Caco-2 (cell line): ENCODE data around the gene CPA2. TPM values are rescaled to one million over a fixed set of nuclear protein-coding genes. Genes with fewer than 3 reads are reported as not detected.
"Not testable (repeated sequence)": the region's sequence is repeated elsewhere in the genome, so short reads cannot be mapped to it uniquely, and the experiment has no call there.

Experiments used
- BruUV-seq: library from RNA; stranded (reverse); fragments of 400-500 nt; replicated peaks from 2 replicates; lab custom pipeline; 2021; lab: Mats Ljungman, UMichigan
- CTCF ChIA-PET: fragments of 300-600 bp; sonication (Branson Sonifier 250); formaldehyde crosslinking; loops from one replicate; lab custom pipeline; 2022; ENCODE audit warnings: antibody characterized with exemption; lab: Charles Lee
- POLR2A ChIA-PET: fragments of 300-600 bp; sonication (Branson Sonifier 250); formaldehyde crosslinking; loops from one replicate; lab custom pipeline; 2022; ENCODE audit warnings: antibody characterized with exemption; lab: Charles Lee
- DNase-seq, 2 experiments: peaks; one replicate each; pipeline versions ENCODE4 v3.0.0 to v3.0.0-alpha.2; 2020 to 2022
- H3K27me3 ChIP-seq: replicated peaks from 2 replicates; pipeline ENCODE4 v1.6.0; 2011; ENCODE audit warnings: low read length; ENCODE audit not compliant: control insufficient read depth, insufficient read depth
- H3K36me3 ChIP-seq: 2 replicates; pipeline ENCODE4 v1.5.1; 2011; ENCODE audit warnings: low read length; ENCODE audit not compliant: control insufficient read depth, insufficient read depth
- H3K4me1 ChIP-seq: fragments of 250-450 bp; sonication (Bioruptor Pico); 2 replicates; pipeline ENCODE4 v1.5.1; 2020; ENCODE audit warnings: mild to moderate bottlenecking
- H3K4me3 ChIP-seq: 2 replicates; pipeline ENCODE4 v1.5.1; 2011; ENCODE audit warnings: low read depth, mild to moderate bottlenecking, control low read depth, low read length
- H3K9me3 ChIP-seq: fragments of 250-450 bp; sonication (Bioruptor Pico); 2 replicates; pipeline ENCODE4 v1.5.1; 2020; ENCODE audit warnings: mild to moderate bottlenecking, moderate library complexity
- H3K27ac Mint-ChIP-seq: one replicate; pipeline ENCODE4 v1.8.0; 2022; ENCODE audit warnings: mixed read lengths; ENCODE audit not compliant: unreplicated experiment
- H3K27me3 Mint-ChIP-seq: one replicate; pipeline ENCODE4 v1.8.0; 2022; ENCODE audit warnings: mixed read lengths; ENCODE audit not compliant: insufficient read depth, unreplicated experiment
- H3K36me3 Mint-ChIP-seq: one replicate; pipeline ENCODE4 v1.8.0; 2022; ENCODE audit warnings: mild to moderate bottlenecking, mixed read lengths; ENCODE audit not compliant: insufficient read depth, unreplicated experiment
- H3K4me1 Mint-ChIP-seq: one replicate; pipeline ENCODE4 v1.8.0; 2022; ENCODE audit warnings: low read depth, mixed read lengths; ENCODE audit not compliant: unreplicated experiment
- H3K4me3 Mint-ChIP-seq: one replicate; pipeline ENCODE4 v1.8.0; 2022; ENCODE audit warnings: mild to moderate bottlenecking, moderate library complexity, mixed read lengths; ENCODE audit not compliant: unreplicated experiment
- H3K9me3 Mint-ChIP-seq: one replicate; pipeline ENCODE4 v1.8.0; 2022; ENCODE audit warnings: mixed read lengths; ENCODE audit not compliant: unreplicated experiment
- CTCF ChIP-seq, 2 experiments: fragments of 200-600 bp in 1 of 2; IDR thresholded peaks; 1 replicate in 1 of 2; 2 replicates in 1 of 2; pipeline versions ENCODE4 v1.5.1 to v1.8.0; 2011 to 2022; ENCODE audit warnings: antibody characterized with exemption in 1 of 2, control low read depth in 1 of 2, inconsistent platforms in 1 of 2, low read depth in 1 of 2, low read length in 1 of 2, mild to moderate bottlenecking in 1 of 2, moderate library complexity in 1 of 2; ENCODE audit not compliant: insufficient read depth in 1 of 2, severe bottlenecking in 1 of 2, unreplicated experiment in 1 of 2
- intact Hi-C: fragments of 100-400 bp; cut with micrococcal nuclease; formaldehyde crosslinking; loops from one replicate; pipeline ENCODE4 v1.10.0; 2022; ENCODE audit not compliant: unreplicated experiment
- total RNA-seq: library from RNA; stranded (reverse); gene quantifications from 2 replicates; pipeline ENCODE4 v1.2.3, GENCODE V29; 2022

Gene CPA2
- total RNA-seq, 1 experiment from 2014 or later, result 26.1 TPM

GRCh38 chr7:130221746-130222145 lies 44.9 kb upstream of the CPA2 start:
- no peaks in the 10 kb centered on the region for H3K27me3 ChIP-seq
- no peak for DNase-seq
- ChIA-PET POLR2A (no interaction called here), CTCF (no interaction called here)
- no peaks in the 10 kb centered on the region for H3K36me3 Mint-ChIP-seq
- H3K4me1 ChIP-seq, result no peaks in the 10 kb centered on the region
- H3K27ac Mint-ChIP-seq, result no peak overlapping the region
- no peaks in the 10 kb centered on the region for H3K27me3 Mint-ChIP-seq
- peaks cover 8% of the 10 kb centered on the region for H3K9me3 Mint-ChIP-seq
- H3K4me1 Mint-ChIP-seq, result peaks cover 6% of the 10 kb centered on the region
- H3K4me3 ChIP-seq, result no peak overlapping the region
- H3K4me3 Mint-ChIP-seq, result no peak overlapping the region
- intact Hi-C loops, result no loop called here
- H3K9me3 ChIP-seq, result no peaks in the 10 kb centered on the region
- TF ChIP-seq CTCF (IDR thresholded peaks at IDR 0.05; ENCODE audit: insufficient read depth in 1 of 2, low read depth in 1 of 2, low read length in 1 of 2, severe bottlenecking in 1 of 2, unreplicated experiment in 1 of 2), result no peak
- H3K36me3 ChIP-seq, result no peaks in the 10 kb centered on the region
- BruUV-seq, result no TSS peak

GRCh38 chr7:130223646-130224045 lies 43.0 kb upstream of the CPA2 start:
- CTCF ChIA-PET, result no interaction called here
- BruUV-seq, result no TSS peak
- POLR2A ChIA-PET, result no interaction called here
- no peaks in the 10 kb centered on the region for H3K4me1 ChIP-seq
- no peak overlapping the region for H3K4me3 ChIP-seq
- Mint-ChIP-seq H3K9me3 (peaks cover 10% of the 10 kb centered on the region), H3K4me3 (no peak overlapping the region), H3K27me3 (no peaks in the 10 kb centered on the region), H3K27ac (no peak overlapping the region), H3K4me1 (peaks cover 6% of the 10 kb centered on the region), H3K36me3 (no peaks in the 10 kb centered on the region)
- no peaks in the 10 kb centered on the region for H3K27me3 ChIP-seq
- H3K36me3 ChIP-seq, result no peaks in the 10 kb centered on the region
- no peaks in the 10 kb centered on the region for H3K9me3 ChIP-seq
- DNase-seq, result no peak
- intact Hi-C loops, result no loop called here
- no peak for TF ChIP-seq CTCF (IDR thresholded peaks at IDR 0.05; ENCODE audit: insufficient read depth in 1 of 2, low read depth in 1 of 2, low read length in 1 of 2, severe bottlenecking in 1 of 2, unreplicated experiment in 1 of 2)

- intact Hi-C loops, result no loop called here
- DNase-seq, result no peak
- ChIA-PET POLR2A (no interaction called here), CTCF (no interaction called here)
- Mint-ChIP-seq H3K9me3 (peaks cover 10% of the 10 kb centered on the region), H3K27ac (no peak overlapping the region), H3K4me1 (peaks cover 6% of the 10 kb centered on the region), H3K4me3 (no peak overlapping the region), H3K36me3 (no peaks in the 10 kb centered on the region), H3K27me3 (no peaks in the 10 kb centered on the region)
- no peaks in the 10 kb centered on the region for H3K4me1 ChIP-seq
- H3K36me3 ChIP-seq, result no peaks in the 10 kb centered on the region
- no peak overlapping the region for H3K4me3 ChIP-seq
- TF ChIP-seq CTCF (IDR thresholded peaks at IDR 0.05; ENCODE audit: insufficient read depth in 1 of 2, low read depth in 1 of 2, low read length in 1 of 2, severe bottlenecking in 1 of 2, unreplicated experiment in 1 of 2), result no peak
- BruUV-seq, result no TSS peak
- H3K9me3 ChIP-seq, result no peaks in the 10 kb centered on the region
- no peaks in the 10 kb centered on the region for H3K27me3 ChIP-seq
Observed at GRCh38 chr7:130224210-130224609, 42.5 kb upstream of the CPA2 start.

GRCh38 chr7:130224923-130225322 lies 41.7 kb upstream of the CPA2 start:
- H3K36me3 ChIP-seq, intact Hi-C loops, H3K4me3 ChIP-seq, DNase-seq, H3K4me3 Mint-ChIP-seq, H3K4me1 ChIP-seq, POLR2A ChIA-PET, H3K27ac Mint-ChIP-seq, H3K27me3 Mint-ChIP-seq, H3K36me3 Mint-ChIP-seq, H3K27me3 ChIP-seq, H3K4me1 Mint-ChIP-seq, BruUV-seq, H3K9me3 ChIP-seq: not testable (repeated sequence)
- peaks cover 10% of the 10 kb centered on the region for H3K9me3 Mint-ChIP-seq
- CTCF ChIA-PET, result interaction anchor here (0.7 kb wide), 1 partner anchor 497 kb away, joined by 3 read pairs; no protein-coding TSS in a partner anchor
